ENCODE data around the gene RHBDL3. TPM values are rescaled to one million over a fixed set of nuclear protein-coding genes. Genes with fewer than 3 reads are reported as not detected.

Gene RHBDL3
- total RNA-seq, 4 donors from 2014 or later = 0.30 TPM; not detected in 3

- 87 to 93% methylated on average over 15 of the region's 15 CpGs for WGBS, 2 donors
- no peak for DNase-seq (ENCODE audit: low spot score in 2 of 2)
- TF ChIP-seq POLR2A (IDR thresholded peaks at IDR 0.05) = no peak
- no peak for TF ChIP-seq EP300 (IDR thresholded peaks at IDR 0.05)
- Histone ChIP-seq H3K9me3 (no peaks in the 10 kb centered on the region), H3K4me1 (peaks cover 0 to 10% (median 0%) of the 10 kb centered on the region in 4 donors), H3K27ac (no peak overlapping the region), H3K4me3 (no peak overlapping the region), H3K27me3 (no peaks in the 10 kb centered on the region), H3K36me3 (no peaks in the 10 kb centered on the region)
Measured at GRCh38 chr17:32320847-32321246, 55.2 kb downstream of the RHBDL3 start.

DNA sequence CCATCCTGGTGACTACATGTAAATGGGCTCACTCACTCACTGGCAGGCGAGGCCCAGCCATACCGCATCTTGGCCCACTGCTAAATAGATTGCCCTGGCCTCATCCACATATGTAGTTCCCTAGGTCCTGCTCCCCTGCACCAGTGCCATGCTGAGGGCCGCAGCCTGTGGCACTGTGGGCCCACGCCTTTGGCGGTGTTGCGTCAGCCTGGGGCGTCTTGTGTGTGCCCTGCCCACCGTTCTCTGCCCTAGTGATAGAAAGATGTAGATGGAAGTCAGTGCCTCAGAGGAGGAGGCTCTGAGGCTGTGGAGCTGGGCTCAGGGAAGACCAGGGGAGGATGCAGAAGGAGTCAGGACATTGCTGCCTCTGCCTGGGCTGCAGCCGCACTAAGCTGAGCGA is 57.4 kb downstream of the RHBDL3 start:
- WGBS, 2 donors = 93 to 94% methylated on average over 10 of the region's 10 CpGs

GRCh38 chr17:32323811-32324491 is 58.3 kb downstream of the RHBDL3 start:
- DNase-seq (ENCODE audit: low spot score in 2 of 2) = no peak
- no peak for TF ChIP-seq POLR2A (IDR thresholded peaks at IDR 0.05)
- TF ChIP-seq CTCF (IDR thresholded peaks at IDR 0.05) = no peak
- TF ChIP-seq EP300 (IDR thresholded peaks at IDR 0.05) = no peak
- Histone ChIP-seq H3K4me1 (peaks cover 0 to 10% (median 0%) of the 10 kb centered on the region in 4 donors), H3K36me3 (no peaks in the 10 kb centered on the region), H3K9me3 (no peaks in the 10 kb centered on the region), H3K27ac (no peak overlapping the region), H3K27me3 (no peaks in the 10 kb centered on the region), H3K4me3 (peak overlapping the region in 1 of 4 donors; percentile 12)
- 27 to 32% methylated on average over 11 of the region's 11 CpGs for WGBS, 2 donors

More for the DNA sequence above, 57.4 kb downstream of the RHBDL3 start:
- TF ChIP-seq CTCF (IDR thresholded peaks at IDR 0.05) (no peak), POLR2A (IDR thresholded peaks at IDR 0.05) (no peak), EP300 (IDR thresholded peaks at IDR 0.05) (no peak)
- no peak overlapping the region for H3K4me3 ChIP-seq
- DNase-seq (ENCODE audit: low spot score in 2 of 2) = no peak
- H3K36me3 ChIP-seq = no peaks in the 10 kb centered on the region
- no peaks in the 10 kb centered on the region for H3K27me3 ChIP-seq
- H3K27ac ChIP-seq = no peak overlapping the region
- H3K4me1 ChIP-seq = peaks cover 0 to 10% (median 0%) of the 10 kb centered on the region in 4 donors
- no peaks in the 10 kb centered on the region for H3K9me3 ChIP-seq

DNA sequence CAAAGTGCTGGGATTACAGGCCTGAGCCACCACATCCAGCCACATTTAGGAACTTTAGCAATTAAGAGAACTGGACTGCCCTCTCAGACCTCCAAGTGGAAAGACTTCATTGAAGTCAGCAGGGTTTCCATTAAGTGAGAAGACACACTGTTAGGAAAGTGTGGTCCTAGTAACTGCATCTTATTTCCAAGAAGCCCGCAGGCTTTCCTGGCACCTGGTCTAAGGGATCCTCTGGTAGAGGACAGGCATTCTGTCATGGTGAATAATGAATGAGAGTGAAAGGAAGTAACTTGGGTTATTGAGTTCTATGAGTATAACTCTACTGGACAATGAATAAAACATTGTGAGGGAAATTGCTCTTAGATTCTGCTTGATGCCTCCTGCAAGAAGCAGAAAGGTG is 62.3 kb downstream of the RHBDL3 start:
- Histone ChIP-seq H3K27ac (no peak overlapping the region), H3K4me3 (no peak overlapping the region), H3K9me3 (no peaks in the 10 kb centered on the region), H3K27me3 (no peaks in the 10 kb centered on the region), H3K36me3 (peaks cover 0 to 18% (median 0%) of the 10 kb centered on the region in 3 donors), H3K4me1 (peaks cover 0 to 10% (median 0%) of the 10 kb centered on the region in 4 donors)
- TF ChIP-seq EP300 (IDR thresholded peaks at IDR 0.05) = no peak
- no peak for TF ChIP-seq CTCF (IDR thresholded peaks at IDR 0.05)
- no peak for TF ChIP-seq POLR2A (IDR thresholded peaks at IDR 0.05)
- DNase-seq (ENCODE audit: low spot score in 2 of 2) = no peak
- 90 to 100% methylated on average over 1 of the region's 1 CpG for WGBS, 2 donors

DNA sequence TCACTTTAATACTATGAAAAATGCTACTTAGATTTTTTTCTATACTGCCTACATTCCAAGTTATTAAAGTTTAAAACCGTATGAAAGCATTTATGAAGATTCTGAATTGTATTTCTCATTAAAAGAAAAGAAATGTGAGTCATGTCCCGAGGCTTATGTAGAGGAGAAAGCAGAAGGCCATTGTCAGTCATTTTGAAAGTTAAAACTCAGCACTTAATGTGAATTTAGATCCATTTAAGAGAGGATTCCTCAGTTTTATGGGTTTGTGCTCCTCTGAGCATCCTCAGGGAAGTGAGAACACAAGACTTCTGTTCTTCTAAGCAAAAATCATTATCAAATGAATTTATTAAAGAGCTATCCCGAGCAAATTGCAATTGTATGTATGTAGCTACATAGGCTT is 64.5 kb downstream of the RHBDL3 start:
- DNase-seq (ENCODE audit: low spot score in 2 of 2) = no peak
- H3K27ac ChIP-seq = no peak overlapping the region
- H3K4me3 ChIP-seq = no peak overlapping the region
- H3K36me3 ChIP-seq = peaks cover 0 to 39% (median 4%) of the 10 kb centered on the region in 3 donors
- H3K27me3 ChIP-seq = no peaks in the 10 kb centered on the region
- 24 to 39% methylated on average over 3 of the region's 3 CpGs for WGBS, 2 donors
- no peaks in the 10 kb centered on the region for H3K9me3 ChIP-seq
- no peaks in the 10 kb centered on the region for H3K4me1 ChIP-seq
- no peak for TF ChIP-seq CTCF (IDR thresholded peaks at IDR 0.05)
- no peak for TF ChIP-seq POLR2A (IDR thresholded peaks at IDR 0.05)
- no peak for TF ChIP-seq EP300 (IDR thresholded peaks at IDR 0.05)

Measured in tibial nerve (tissue), 4 donors.